ENCODE measurements around the gene VAV1.
"Not testable (repeated sequence)": the region's sequence is repeated elsewhere in the genome, so short reads cannot be mapped to it uniquely, and the experiment has no call there.

Gene VAV1

GRCh38 chr19:6852001-6852400 is 79.5 kb downstream of the VAV1 start:
- DNase-seq (ENCODE audit: low read depth): no peak

- DNase-seq (ENCODE audit: low read depth): no peak
Observed at GRCh38 chr19:6853868-6854267, 81.4 kb downstream of the VAV1 start.

- no peak for DNase-seq (ENCODE audit: low read depth)
Observed at GRCh38 chr19:6854758-6855157, 82.2 kb downstream of the VAV1 start.

GRCh38 chr19:6856749-6857372 is 84.4 kb downstream of the VAV1 start:
- no peak for DNase-seq (ENCODE audit: low read depth)

DNA sequence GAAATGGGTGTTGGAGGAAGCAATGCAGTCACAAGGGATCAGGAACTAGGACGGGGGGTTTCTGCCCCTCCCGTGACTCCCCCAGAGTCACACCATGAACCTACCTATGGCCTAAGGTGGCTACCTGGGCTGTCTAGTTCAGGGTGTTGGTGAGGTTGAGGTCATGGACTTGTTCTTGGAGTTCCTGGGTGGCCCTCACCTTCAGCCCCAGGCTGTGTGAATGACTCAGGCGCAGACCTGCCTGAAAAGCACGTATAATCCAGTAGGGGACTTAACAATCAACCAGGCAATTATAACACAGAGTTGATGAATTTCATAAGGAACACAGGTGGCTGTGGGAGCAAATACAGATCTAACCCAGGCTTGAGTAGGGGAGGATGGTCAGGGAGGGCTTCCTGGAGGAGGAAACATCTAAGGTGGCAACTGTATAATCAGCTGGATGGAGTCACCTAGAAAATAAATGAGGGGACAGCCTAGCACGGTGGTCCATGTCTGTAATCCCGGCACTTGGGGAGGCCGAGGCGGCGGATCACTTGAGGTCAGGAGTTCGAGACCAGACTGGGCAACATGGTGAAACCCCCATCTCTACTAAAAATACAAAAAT is 89.3 kb downstream of the VAV1 start:
- DNase-seq (ENCODE audit: low read depth): no peak

GRCh38 chr19:6862673-6863078 is 90.2 kb downstream of the VAV1 start:
- DNase-seq (ENCODE audit: low read depth): peak; percentile 82

DNA sequence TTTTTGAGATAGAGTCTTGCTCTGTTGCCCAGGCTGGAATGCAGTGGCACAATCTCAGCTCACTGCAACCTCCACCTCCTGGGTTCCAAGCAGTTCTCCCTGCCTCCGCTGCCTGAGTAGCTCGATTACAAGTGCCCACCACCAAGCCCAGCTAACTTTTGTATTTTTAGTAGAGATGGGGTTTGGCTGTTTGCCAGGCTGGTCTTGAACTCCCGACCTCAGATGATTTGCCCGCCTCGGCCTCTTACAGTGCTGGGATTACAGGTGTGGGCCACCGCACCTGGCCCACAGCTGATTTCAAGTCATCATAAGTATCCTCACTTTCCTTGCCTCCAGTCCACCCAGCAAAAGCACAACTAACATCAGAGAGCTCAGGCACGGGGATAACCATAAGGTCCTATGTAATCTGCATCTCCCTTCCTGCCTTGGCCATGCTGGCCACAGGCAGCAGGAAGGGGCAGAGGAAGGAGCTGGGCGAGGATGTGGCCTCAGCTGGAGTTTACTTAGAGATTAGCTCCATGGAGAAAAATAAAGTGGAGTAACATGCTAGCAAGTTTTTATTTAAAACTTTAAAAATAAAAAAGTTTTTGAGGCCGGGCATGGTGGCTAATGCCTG is 91.9 kb downstream of the VAV1 start:
- DNase-seq (ENCODE audit: low read depth): no peak

DNA sequence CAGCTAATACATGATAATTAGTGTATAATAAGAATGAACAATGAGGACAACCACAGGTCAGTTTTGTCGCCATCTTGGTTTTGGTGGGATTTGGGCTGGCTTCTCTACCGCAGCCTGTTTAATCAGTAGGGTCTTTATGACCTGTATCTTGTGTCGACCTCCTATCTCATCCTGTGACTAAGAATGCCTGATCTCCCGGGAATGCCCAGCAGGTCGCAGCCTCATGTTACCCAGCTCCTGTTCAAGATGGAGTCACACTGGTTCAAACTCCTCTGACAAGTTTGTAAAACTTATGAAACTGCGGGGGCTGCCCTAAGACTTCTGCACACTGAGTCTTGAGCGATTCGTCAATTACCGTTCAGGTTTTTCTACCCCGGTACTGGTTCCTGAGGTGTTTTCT is 93.3 kb downstream of the VAV1 start:
- DNase-seq (ENCODE audit: low read depth): no peak

DNA sequence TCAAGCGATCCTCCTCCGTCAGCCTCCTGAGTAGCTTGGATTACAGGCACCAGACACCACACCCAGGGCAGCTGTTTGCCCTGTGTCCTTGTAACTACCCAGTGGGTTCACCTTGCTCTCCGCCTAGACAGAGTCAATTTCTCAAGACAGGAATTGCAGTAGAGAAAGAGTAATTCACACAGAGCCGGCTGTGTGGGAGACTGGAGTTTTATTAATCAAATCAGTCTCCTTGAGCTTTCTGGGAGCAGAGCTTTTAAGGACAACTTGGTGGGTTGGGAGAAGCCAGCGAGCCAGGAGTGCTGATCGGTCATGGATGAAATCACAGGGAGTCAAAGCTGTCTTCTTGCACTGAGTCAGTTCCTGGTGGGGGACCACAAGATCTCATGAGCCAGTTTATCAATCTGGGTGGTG is 94.2 kb downstream of the VAV1 start:
- no peak for DNase-seq (ENCODE audit: low read depth)

GRCh38 chr19:6868351-6868750 is 95.8 kb downstream of the VAV1 start:
- no peak for DNase-seq (ENCODE audit: low read depth)

- not testable (repeated sequence) for DNase-seq (ENCODE audit: low read depth)
Observed at GRCh38 chr19:6869151-6869882, 96.8 kb downstream of the VAV1 start.

- no peak for DNase-seq (ENCODE audit: low read depth)
Observed at GRCh38 chr19:6873708-6874431, 101.4 kb downstream of the VAV1 start.

DNA sequence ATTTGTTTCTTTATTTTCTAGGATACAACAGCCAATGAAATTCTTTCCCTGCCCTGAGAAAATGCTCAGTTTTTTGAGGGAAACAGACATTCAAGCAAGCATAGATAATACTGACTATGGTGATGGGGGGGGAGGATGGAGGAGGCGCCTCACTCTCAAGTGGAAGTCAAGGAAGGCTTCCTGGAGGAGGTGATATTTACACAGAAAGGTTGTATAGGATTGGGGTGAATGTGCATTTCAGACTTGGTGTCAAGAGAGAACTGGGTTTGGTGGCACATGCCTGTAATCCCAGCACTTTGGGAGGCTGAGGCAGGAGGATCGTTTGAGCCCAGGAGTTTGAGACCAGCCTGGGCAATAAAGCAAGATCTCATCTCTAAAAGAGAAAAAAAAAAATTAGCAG is 102.7 kb downstream of the VAV1 start:
- DNase-seq (ENCODE audit: low read depth): no peak

DNA sequence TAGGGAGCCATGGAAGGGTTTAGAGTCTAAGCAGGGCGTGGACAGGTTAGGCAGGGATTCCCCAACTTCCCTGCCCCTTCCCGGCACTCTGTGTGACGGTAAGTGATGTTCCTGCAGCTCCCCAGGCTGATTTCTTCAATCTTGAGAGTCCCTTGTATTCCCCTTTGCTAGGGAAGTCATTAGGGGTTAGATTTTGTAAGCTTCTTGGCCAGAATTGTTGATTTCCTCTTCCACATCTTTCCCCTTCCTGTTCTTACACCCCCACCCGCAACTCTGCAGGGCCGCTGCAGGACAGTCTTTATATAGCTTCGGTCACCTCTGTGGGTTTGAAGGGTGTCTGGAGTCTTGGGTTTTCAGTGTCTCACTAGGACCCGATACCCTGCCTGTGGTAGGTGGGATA is 104.2 kb downstream of the VAV1 start:
- DNase-seq (ENCODE audit: low read depth): no peak

DNA sequence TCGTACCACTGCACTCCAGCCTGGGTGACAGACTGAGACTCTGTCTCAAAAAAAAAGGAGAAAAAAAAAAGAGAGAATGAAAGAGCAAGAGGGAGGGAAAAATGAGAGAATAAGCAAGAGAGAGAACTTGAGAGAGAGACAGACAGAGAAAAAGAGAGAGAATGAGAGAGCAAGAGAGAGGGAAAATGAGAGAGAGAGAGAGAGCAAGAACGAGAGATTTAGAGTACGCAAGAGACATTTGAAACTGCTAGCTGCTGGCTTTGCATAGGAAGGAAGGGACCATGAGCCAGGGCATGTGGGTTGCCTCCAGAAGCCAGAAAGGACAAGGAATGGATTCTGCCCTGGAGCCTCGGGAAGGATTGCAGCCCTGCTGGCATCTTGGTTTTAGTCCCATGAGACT is 105.3 kb downstream of the VAV1 start:
- DNase-seq (ENCODE audit: low read depth): no peak

GRCh38 chr19:6886277-6886897 is 113.9 kb downstream of the VAV1 start:
- DNase-seq (ENCODE audit: low read depth): no peak

DNA sequence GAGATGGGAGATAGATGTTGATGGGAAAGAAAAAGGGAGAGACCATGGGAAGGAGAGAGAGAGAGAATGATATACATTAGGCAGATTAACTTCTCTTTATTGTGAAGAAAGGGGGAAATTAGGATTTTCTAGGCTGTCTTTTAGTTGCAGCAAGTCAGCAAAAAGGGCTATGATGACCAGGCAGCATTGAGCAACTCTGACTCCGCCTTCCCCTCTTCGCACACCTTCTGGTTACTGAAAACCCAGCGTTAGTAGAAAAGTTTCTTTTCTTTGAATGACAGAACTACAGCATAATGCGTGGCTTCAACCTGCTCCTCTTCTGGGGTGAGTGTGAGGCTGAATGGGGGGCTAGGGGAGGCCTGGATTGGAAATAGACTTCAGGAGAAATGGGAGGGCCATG is 114.8 kb downstream of the VAV1 start, which contains the start of gene ADGRE1:
Gene ADGRE1 (plus strand): TSS at position 264 of the 400 bp plus-strand sequence. CDS start 30 bp downstream, at position 294.
- no peak for DNase-seq (ENCODE audit: low read depth)

- no peak for DNase-seq (ENCODE audit: low read depth)
Observed at GRCh38 chr19:6888967-6889366, 116.5 kb downstream of the VAV1 start.

- no peak for DNase-seq (ENCODE audit: low read depth)
Observed at GRCh38 chr19:6890401-6890913, 117.9 kb downstream of the VAV1 start.

- peak; percentile 6 for DNase-seq (ENCODE audit: low read depth)
Observed at GRCh38 chr19:6890938-6891337, 118.4 kb downstream of the VAV1 start.

DNA sequence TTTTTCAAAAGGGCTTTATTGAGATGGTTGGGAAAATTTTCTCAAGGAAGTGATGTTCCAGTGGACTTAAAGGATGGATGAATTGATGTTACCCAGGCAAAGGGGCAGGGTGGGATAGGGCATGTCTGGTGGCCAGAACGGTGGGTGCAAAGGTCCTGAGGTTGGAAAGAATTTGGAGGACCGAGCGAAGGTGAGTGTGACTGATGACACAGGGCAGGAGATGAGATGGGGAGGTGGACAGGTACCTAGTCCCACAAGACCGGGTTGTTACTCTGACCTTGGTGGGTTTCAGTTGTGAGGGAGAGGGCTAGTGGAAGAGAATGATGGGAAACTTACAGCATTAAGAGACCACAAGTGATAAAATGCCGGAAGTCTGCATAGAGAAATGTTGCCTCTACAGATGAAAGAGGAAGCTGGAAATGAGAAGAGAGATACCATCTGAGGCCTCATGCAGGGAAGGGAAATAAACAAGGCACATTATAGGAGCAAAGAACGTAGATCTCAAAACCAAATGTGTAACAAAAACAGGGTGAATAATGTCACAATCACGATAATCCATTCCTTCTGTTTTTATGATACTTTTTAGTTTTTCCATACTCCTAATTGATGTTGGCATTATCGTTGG is 119.4 kb downstream of the VAV1 start:
- no peak for DNase-seq (ENCODE audit: low read depth)
